ENCODE measurements around the gene G3BP1. TPM values are rescaled to one million over a fixed set of nuclear protein-coding genes. Genes with fewer than 3 reads are reported as not detected.

G3BP1 gene
- total and polyA plus RNA-seq, 2 of the 13 experiments (the other 11 are each of a cell fraction or from before 2014, with no cell fraction given) = 36.7 to 320 TPM

DNA sequence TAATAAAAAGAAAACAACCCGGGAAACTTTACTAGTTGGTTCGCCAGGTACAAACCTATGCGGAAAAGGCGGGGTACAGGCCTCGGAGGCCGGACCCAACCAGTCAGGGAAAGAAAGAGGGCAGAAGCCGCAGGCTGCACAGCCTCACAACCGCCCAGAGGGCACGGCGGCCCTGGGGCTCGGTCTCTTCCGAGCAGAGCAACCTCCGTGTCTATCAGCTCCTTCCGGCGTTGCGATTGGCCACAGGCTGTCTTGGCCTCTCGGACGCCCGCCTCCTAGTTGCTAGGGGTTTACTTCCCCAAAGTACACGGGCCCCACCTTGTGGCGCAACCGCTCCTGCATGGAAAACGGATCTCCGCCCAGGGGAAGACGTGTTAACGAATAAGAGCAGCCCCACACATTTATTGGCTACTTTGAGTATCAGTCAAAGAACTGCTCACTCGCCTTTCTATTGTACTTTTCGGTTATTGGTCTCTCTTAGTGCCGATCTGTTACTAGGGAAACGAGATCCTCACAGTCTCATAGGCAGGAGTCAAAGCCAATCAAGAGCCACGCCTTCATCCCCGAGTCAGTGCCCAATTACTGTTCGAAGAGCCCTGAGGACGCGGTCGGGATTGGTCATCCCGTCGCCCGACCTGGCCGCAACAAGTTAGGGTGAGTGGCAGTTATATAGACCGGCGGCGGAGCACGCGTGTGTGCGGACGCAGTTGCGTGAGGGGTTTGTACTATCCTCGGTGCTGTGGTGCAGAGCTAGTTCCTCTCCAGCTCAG is at the start of gene G3BP1 (continued):
- TF ChIP-seq ZNF224 (CRISPR knock-in tag; IDR thresholded peaks at IDR 0.05) = no peak
- peak; percentile 65; the same call in 1 of the 2 replicates for TF ChIP-seq MEIS2 (CRISPR knock-in tag; IDR thresholded peaks at IDR 0.05)
- no peak for TF ChIP-seq SNRNP70 (IDR thresholded peaks at IDR 0.05; ENCODE audit: low read depth, low read length)
- TF ChIP-seq TBX3 (IDR thresholded peaks at IDR 0.05; ENCODE audit: borderline replicate concordance) = no peak
- TF ChIP-seq, protein P1, sequence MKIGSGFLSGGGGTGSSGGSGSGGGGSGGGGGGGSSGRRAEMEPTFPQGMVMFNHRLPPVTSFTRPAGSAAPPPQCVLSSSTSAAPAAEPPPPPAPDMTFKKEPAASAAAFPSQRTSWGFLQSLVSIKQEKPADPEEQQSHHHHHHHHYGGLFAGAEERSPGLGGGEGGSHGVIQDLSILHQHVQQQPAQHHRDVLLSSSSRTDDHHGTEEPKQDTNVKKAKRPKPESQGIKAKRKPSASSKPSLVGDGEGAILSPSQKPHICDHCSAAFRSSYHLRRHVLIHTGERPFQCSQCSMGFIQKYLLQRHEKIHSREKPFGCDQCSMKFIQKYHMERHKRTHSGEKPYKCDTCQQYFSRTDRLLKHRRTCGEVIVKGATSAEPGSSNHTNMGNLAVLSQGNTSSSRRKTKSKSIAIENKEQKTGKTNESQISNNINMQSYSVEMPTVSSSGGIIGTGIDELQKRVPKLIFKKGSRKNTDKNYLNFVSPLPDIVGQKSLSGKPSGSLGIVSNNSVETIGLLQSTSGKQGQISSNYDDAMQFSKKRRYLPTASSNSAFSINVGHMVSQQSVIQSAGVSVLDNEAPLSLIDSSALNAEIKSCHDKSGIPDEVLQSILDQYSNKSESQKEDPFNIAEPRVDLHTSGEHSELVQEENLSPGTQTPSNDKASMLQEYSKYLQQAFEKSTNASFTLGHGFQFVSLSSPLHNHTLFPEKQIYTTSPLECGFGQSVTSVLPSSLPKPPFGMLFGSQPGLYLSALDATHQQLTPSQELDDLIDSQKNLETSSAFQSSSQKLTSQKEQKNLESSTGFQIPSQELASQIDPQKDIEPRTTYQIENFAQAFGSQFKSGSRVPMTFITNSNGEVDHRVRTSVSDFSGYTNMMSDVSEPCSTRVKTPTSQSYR (CRISPR knock-in tag; IDR thresholded peaks at IDR 0.05; ENCODE audit: borderline replicate concordance) = peak; percentile 74; the same call in 1 of the 2 replicates
- TF ChIP-seq NKX3-1 (CRISPR knock-in tag; IDR thresholded peaks at IDR 0.05) = no peak; the same call in none of the 2 replicates
- TF ChIP-seq, protein P2, sequence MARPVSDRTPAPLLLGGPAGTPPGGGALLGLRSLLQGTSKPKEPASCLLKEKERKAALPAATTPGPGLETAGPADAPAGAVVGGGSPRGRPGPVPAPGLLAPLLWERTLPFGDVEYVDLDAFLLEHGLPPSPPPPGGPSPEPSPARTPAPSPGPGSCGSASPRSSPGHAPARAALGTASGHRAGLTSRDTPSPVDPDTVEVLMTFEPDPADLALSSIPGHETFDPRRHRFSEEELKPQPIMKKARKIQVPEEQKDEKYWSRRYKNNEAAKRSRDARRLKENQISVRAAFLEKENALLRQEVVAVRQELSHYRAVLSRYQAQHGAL (CRISPR knock-in tag; IDR thresholded peaks at IDR 0.05; ENCODE audit: not compliant biosample characterization) = no peak
- TF ChIP-seq KLF15 (CRISPR knock-in tag; IDR thresholded peaks at IDR 0.05; ENCODE audit: borderline replicate concordance) = no peak
- TF ChIP-seq SIX1 (CRISPR knock-in tag; IDR thresholded peaks at IDR 0.05; ENCODE audit: borderline replicate concordance) = no peak; the same call in 1 of the 2 replicates
- TF ChIP-seq, protein P3, sequence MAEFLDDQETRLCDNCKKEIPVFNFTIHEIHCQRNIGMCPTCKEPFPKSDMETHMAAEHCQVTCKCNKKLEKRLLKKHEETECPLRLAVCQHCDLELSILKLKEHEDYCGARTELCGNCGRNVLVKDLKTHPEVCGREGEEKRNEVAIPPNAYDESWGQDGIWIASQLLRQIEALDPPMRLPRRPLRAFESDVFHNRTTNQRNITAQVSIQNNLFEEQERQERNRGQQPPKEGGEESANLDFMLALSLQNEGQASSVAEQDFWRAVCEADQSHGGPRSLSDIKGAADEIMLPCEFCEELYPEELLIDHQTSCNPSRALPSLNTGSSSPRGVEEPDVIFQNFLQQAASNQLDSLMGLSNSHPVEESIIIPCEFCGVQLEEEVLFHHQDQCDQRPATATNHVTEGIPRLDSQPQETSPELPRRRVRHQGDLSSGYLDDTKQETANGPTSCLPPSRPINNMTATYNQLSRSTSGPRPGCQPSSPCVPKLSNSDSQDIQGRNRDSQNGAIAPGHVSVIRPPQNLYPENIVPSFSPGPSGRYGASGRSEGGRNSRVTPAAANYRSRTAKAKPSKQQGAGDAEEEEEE (CRISPR knock-in tag; IDR thresholded peaks at IDR 0.05; ENCODE audit: borderline replicate concordance) = no peak
- peak; percentile 81; the same call in 1 of the 2 replicates for TF ChIP-seq SALL2 (CRISPR knock-in tag; IDR thresholded peaks at IDR 0.05)
- peak; percentile 87 for TF ChIP-seq GABPB1 (CRISPR knock-in tag; IDR thresholded peaks at IDR 0.05)
- no peak for TF ChIP-seq NFE2L2 (IDR thresholded peaks at IDR 0.05; ENCODE audit: low read length)
- TF ChIP-seq, protein P4, sequence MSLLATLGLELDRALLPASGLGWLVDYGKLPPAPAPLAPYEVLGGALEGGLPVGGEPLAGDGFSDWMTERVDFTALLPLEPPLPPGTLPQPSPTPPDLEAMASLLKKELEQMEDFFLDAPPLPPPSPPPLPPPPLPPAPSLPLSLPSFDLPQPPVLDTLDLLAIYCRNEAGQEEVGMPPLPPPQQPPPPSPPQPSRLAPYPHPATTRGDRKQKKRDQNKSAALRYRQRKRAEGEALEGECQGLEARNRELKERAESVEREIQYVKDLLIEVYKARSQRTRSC (CRISPR knock-in tag; IDR thresholded peaks at IDR 0.05; ENCODE audit: low read depth) = peak; percentile 62
- no peak for TF ChIP-seq MLLT10 (CRISPR knock-in tag; IDR thresholded peaks at IDR 0.05)
- TF ChIP-seq TARDBP (CRISPR knock-in tag; IDR thresholded peaks at IDR 0.05) = peak; percentile 6; the same call in 1 of the 2 replicates
- peak; percentile 71; the same call in 1 of the 2 replicates for TF ChIP-seq ZNF205 (CRISPR knock-in tag; IDR thresholded peaks at IDR 0.05)
- TF ChIP-seq, protein P5, sequence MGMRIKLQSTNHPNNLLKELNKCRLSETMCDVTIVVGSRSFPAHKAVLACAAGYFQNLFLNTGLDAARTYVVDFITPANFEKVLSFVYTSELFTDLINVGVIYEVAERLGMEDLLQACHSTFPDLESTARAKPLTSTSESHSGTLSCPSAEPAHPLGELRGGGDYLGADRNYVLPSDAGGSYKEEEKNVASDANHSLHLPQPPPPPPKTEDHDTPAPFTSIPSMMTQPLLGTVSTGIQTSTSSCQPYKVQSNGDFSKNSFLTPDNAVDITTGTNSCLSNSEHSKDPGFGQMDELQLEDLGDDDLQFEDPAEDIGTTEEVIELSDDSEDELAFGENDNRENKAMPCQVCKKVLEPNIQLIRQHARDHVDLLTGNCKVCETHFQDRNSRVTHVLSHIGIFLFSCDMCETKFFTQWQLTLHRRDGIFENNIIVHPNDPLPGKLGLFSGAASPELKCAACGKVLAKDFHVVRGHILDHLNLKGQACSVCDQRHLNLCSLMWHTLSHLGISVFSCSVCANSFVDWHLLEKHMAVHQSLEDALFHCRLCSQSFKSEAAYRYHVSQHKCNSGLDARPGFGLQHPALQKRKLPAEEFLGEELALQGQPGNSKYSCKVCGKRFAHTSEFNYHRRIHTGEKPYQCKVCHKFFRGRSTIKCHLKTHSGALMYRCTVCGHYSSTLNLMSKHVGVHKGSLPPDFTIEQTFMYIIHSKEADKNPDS (CRISPR knock-in tag; IDR thresholded peaks at IDR 0.05) = no peak
- TF ChIP-seq KDM2A (CRISPR knock-in tag; IDR thresholded peaks at IDR 0.05; ENCODE audit: borderline replicate concordance, low read depth) = peak; percentile 79
- no peak for TF ChIP-seq ZNF879 (CRISPR knock-in tag; IDR thresholded peaks at IDR 0.05)
- TF ChIP-seq ATF1 (CRISPR knock-in tag; IDR thresholded peaks at IDR 0.05) = peak; percentile 95

Measured in HepG2 (cell line).